Caco-2 (cell line): ENCODE measurements around the gene NFE2L1. TPM values are rescaled to one million over a fixed set of nuclear protein-coding genes. Genes with fewer than 3 reads are reported as not detected.

Source experiments
- BruUV-seq: library from RNA; stranded (reverse); fragments of 400-500 nt; replicated peaks from 2 replicates; lab custom pipeline; 2021; lab: Mats Ljungman, UMichigan
- CTCF ChIA-PET: fragments of 300-600 bp; sonication (Branson Sonifier 250); formaldehyde crosslinking; loops from one replicate; lab custom pipeline; 2022; ENCODE audit warnings: antibody characterized with exemption; lab: Charles Lee
- POLR2A ChIA-PET: fragments of 300-600 bp; sonication (Branson Sonifier 250); formaldehyde crosslinking; loops from one replicate; lab custom pipeline; 2022; ENCODE audit warnings: antibody characterized with exemption; lab: Charles Lee
- DNase-seq, 2 experiments: peaks; one replicate each; pipeline versions ENCODE4 v3.0.0 to v3.0.0-alpha.2; 2020 to 2022
- H3K27me3 ChIP-seq: replicated peaks from 2 replicates; pipeline ENCODE4 v1.6.0; 2011; ENCODE audit warnings: low read length; ENCODE audit not compliant: control insufficient read depth, insufficient read depth
- H3K36me3 ChIP-seq: 2 replicates; pipeline ENCODE4 v1.5.1; 2011; ENCODE audit warnings: low read length; ENCODE audit not compliant: control insufficient read depth, insufficient read depth
- H3K4me1 ChIP-seq: fragments of 250-450 bp; sonication (Bioruptor Pico); 2 replicates; pipeline ENCODE4 v1.5.1; 2020; ENCODE audit warnings: mild to moderate bottlenecking
- H3K4me3 ChIP-seq: 2 replicates; pipeline ENCODE4 v1.5.1; 2011; ENCODE audit warnings: low read depth, mild to moderate bottlenecking, control low read depth, low read length
- H3K9me3 ChIP-seq: fragments of 250-450 bp; sonication (Bioruptor Pico); 2 replicates; pipeline ENCODE4 v1.5.1; 2020; ENCODE audit warnings: mild to moderate bottlenecking, moderate library complexity
- H3K27ac Mint-ChIP-seq: one replicate; pipeline ENCODE4 v1.8.0; 2022; ENCODE audit warnings: mixed read lengths; ENCODE audit not compliant: unreplicated experiment
- H3K27me3 Mint-ChIP-seq: one replicate; pipeline ENCODE4 v1.8.0; 2022; ENCODE audit warnings: mixed read lengths; ENCODE audit not compliant: insufficient read depth, unreplicated experiment
- H3K36me3 Mint-ChIP-seq: one replicate; pipeline ENCODE4 v1.8.0; 2022; ENCODE audit warnings: mild to moderate bottlenecking, mixed read lengths; ENCODE audit not compliant: insufficient read depth, unreplicated experiment
- H3K4me1 Mint-ChIP-seq: one replicate; pipeline ENCODE4 v1.8.0; 2022; ENCODE audit warnings: low read depth, mixed read lengths; ENCODE audit not compliant: unreplicated experiment
- H3K4me3 Mint-ChIP-seq: one replicate; pipeline ENCODE4 v1.8.0; 2022; ENCODE audit warnings: mild to moderate bottlenecking, moderate library complexity, mixed read lengths; ENCODE audit not compliant: unreplicated experiment
- H3K9me3 Mint-ChIP-seq: one replicate; pipeline ENCODE4 v1.8.0; 2022; ENCODE audit warnings: mixed read lengths; ENCODE audit not compliant: unreplicated experiment
- intact Hi-C: fragments of 100-400 bp; cut with micrococcal nuclease; formaldehyde crosslinking; loops from one replicate; pipeline ENCODE4 v1.10.0; 2022; ENCODE audit not compliant: unreplicated experiment
- total RNA-seq: library from RNA; stranded (reverse); gene quantifications from 2 replicates; pipeline ENCODE4 v1.2.3, GENCODE V29; 2022
- TF ChIP-seq, protein P1 (sequence below), 2 experiments: fragments of 200-600 bp in 1 of 2; IDR thresholded peaks; 1 replicate in 1 of 2; 2 replicates in 1 of 2; pipeline versions ENCODE4 v1.5.1 to v1.8.0; 2011 to 2022; ENCODE audit warnings: antibody characterized with exemption in 1 of 2, control low read depth in 1 of 2, inconsistent platforms in 1 of 2, low read depth in 1 of 2, low read length in 1 of 2, mild to moderate bottlenecking in 1 of 2, moderate library complexity in 1 of 2; ENCODE audit not compliant: insufficient read depth in 1 of 2, severe bottlenecking in 1 of 2, unreplicated experiment in 1 of 2

Gene NFE2L1
- total RNA-seq, 1 experiment from 2014 or later: 356 TPM

DNA sequence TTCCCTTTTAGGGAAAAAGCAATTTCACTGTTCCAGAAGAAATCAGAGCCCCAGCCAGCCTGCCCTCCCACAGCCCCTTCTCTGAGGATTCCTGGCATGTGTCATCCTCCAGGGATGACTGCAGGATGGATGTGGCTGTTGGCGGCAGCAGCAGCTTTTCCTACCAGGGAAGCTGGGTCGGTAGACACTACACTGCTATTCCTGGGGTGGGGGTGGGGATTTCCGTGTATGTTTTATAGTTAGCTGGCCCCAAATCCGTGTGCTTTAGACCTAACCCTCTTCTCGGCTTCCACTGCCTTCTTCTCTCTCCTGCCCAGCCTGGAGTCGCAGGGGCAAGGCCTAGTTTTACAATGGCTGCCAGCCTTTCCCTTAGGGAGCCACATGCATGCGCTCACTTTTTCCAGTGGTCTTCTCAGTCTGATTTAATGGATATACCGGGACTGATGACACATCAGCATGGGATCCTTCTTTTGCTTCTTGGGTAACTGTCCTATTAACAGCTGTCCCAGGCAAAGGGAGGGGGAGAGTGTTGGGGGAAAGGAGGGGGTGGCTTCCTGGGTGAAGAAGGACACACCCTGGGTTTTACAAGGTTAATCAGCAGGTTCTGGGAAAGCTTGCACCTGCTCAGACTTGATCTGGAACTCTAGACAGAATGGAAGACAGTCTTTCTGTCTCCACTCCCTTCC, 2.7 kb upstream of the NFE2L1 start:
- intact Hi-C loops: loop anchor here (5.0 kb wide), 1 partner anchor 1317 kb away; the partner anchor contains the start of gene ZNF652
- TF ChIP-seq, protein P1, sequence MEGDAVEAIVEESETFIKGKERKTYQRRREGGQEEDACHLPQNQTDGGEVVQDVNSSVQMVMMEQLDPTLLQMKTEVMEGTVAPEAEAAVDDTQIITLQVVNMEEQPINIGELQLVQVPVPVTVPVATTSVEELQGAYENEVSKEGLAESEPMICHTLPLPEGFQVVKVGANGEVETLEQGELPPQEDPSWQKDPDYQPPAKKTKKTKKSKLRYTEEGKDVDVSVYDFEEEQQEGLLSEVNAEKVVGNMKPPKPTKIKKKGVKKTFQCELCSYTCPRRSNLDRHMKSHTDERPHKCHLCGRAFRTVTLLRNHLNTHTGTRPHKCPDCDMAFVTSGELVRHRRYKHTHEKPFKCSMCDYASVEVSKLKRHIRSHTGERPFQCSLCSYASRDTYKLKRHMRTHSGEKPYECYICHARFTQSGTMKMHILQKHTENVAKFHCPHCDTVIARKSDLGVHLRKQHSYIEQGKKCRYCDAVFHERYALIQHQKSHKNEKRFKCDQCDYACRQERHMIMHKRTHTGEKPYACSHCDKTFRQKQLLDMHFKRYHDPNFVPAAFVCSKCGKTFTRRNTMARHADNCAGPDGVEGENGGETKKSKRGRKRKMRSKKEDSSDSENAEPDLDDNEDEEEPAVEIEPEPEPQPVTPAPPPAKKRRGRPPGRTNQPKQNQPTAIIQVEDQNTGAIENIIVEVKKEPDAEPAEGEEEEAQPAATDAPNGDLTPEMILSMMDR (IDR thresholded peaks at IDR 0.05; ENCODE audit: insufficient read depth in 1 of 2, low read depth in 1 of 2, low read length in 1 of 2, severe bottlenecking in 1 of 2, unreplicated experiment in 1 of 2): no peak
- CTCF ChIA-PET: interaction anchor here (0.6 to 5.8 kb wide), 2 partner anchors 19 to 23 kb away, joined by 3 to 143 read pairs; no protein-coding TSS in a partner anchor
- Mint-ChIP-seq H3K4me3 (no peak overlapping the region), H3K27ac (no peak overlapping the region), H3K27me3 (no peaks in the 10 kb centered on the region), H3K36me3 (peaks cover 42% of the 10 kb centered on the region), H3K9me3 (no peaks in the 10 kb centered on the region), H3K4me1 (peaks cover 21% of the 10 kb centered on the region)
- DNase-seq: no peak
- no peaks in the 10 kb centered on the region for H3K9me3 ChIP-seq
- POLR2A ChIA-PET: interaction anchor here (0.6 kb wide), 1 partner anchor 28 kb away, joined by 3 read pairs; no protein-coding TSS in a partner anchor
- BruUV-seq: no TSS peak
- H3K4me3 ChIP-seq: no peak overlapping the region
- H3K27me3 ChIP-seq: no peaks in the 10 kb centered on the region
- no peaks in the 10 kb centered on the region for H3K36me3 ChIP-seq
- peaks cover 18% of the 10 kb centered on the region for H3K4me1 ChIP-seq

DNA sequence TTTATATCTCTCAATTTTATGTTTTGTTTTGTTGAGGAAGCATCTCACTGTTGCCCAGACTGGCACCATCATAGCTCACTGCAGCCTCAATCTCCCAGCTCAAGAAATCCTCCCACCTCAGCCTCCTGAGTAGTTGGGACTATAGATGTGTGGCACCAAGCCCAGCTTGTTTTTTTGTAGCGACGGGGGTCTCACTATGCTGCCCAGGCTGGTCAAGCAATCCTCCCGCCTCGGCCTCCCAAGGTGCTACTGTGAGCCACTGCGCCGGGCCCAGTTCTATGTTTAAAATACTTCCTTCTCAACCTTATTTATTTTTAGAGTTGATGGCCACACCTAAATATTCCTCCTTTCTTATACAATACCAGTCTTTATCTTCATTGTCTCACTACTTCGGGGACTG, 1.9 kb upstream of the NFE2L1 start:
- Histone ChIP-seq H3K9me3 (no peaks in the 10 kb centered on the region), H3K36me3 (peaks cover 7% of the 10 kb centered on the region), H3K4me3 (peak overlapping the region; percentile 84), H3K4me1 (peaks cover 18% of the 10 kb centered on the region), H3K27me3 (no peaks in the 10 kb centered on the region)
- no peaks in the 10 kb centered on the region for H3K9me3 Mint-ChIP-seq
- ChIA-PET POLR2A (interaction anchor here (3.1 to 4.7 kb wide), 3 partner anchors 19 to 62 kb away, joined by 37 to 90 read pairs (median 46); partner anchors contain the start of gene SNX11), CTCF (interaction anchor here (4.2 to 5.8 kb wide), 2 partner anchors 20 to 21 kb away, joined by 57 to 143 read pairs; no protein-coding TSS in a partner anchor)
- H3K27me3 Mint-ChIP-seq: no peaks in the 10 kb centered on the region
- no TSS peak for BruUV-seq
- H3K27ac Mint-ChIP-seq: peak overlapping the region; percentile 100
- H3K4me1 Mint-ChIP-seq: peaks cover 26% of the 10 kb centered on the region
- H3K4me3 Mint-ChIP-seq: peak overlapping the region; percentile 87
- no peak for DNase-seq
- intact Hi-C loops: loop anchor here (5.0 kb wide), 1 partner anchor 1316 kb away; the partner anchor contains the start of gene ZNF652
- TF ChIP-seq, protein P1 (IDR thresholded peaks at IDR 0.05; ENCODE audit: insufficient read depth in 1 of 2, low read depth in 1 of 2, low read length in 1 of 2, severe bottlenecking in 1 of 2, unreplicated experiment in 1 of 2): no peak
- peaks cover 51% of the 10 kb centered on the region for H3K36me3 Mint-ChIP-seq

DNA sequence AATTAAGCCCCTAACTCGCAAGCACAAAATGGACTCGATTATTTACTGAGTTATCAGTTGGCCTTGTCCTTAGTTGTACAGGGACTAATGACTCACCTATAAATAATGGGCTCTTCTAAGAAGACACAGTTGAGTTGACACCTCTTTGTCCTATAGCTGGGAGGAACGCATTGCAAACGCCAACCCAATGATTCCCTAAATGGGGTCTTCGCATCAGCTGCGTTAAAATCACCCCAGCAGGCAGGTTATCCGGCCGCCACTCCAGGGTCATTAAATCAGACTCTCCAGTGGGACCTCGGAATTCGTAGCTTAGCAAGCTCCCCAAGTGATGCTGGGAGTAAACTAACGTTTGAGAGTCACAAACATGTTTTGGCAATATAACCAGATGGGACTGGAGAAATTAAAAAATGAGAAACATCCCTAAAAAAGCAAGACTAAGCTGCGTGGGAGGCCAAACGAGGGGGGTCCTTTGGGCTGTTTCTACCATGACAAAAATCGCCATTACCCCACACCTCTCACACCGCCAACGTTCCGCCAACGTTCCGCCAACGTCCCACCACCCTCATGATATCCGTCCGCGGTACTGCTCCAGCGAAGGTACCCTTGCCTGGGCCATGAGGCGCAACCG, 932 bp upstream of the NFE2L1 start:
- Histone ChIP-seq H3K27me3 (no peaks in the 10 kb centered on the region), H3K36me3 (peaks cover 14% of the 10 kb centered on the region), H3K4me3 (peak overlapping the region; percentile 84), H3K4me1 (peaks cover 18% of the 10 kb centered on the region), H3K9me3 (no peaks in the 10 kb centered on the region)
- intact Hi-C loops: loop anchor here (5.0 kb wide), 1 partner anchor 1315 kb away; the partner anchor contains the start of gene ZNF652
- Mint-ChIP-seq H3K27me3 (no peaks in the 10 kb centered on the region), H3K36me3 (peaks cover 60% of the 10 kb centered on the region), H3K27ac (peak overlapping the region; percentile 100), H3K4me1 (peaks cover 26% of the 10 kb centered on the region), H3K9me3 (no peaks in the 10 kb centered on the region), H3K4me3 (peak overlapping the region; percentile 87)
- BruUV-seq: TSS peak; percentile 81
- ChIA-PET CTCF (interaction anchor here (0.7 to 5.8 kb wide), 16 partner anchors 11 to 566 kb away, joined by 3 to 143 read pairs (median 9); partner anchors contain the start of genes CDK5RAP3, COPZ2, PRR15L and SNX11), POLR2A (interaction anchor here (0.7 to 4.7 kb wide), 16 partner anchors 10 to 845 kb away, joined by 3 to 90 read pairs (median 24); partner anchors contain the start of genes ATP5MC1, CBX1, CDK5RAP3 and PNPO)
- peak in 1 of 2 experiments; percentile 51 for DNase-seq
- TF ChIP-seq, protein P1 (IDR thresholded peaks at IDR 0.05; ENCODE audit: insufficient read depth in 1 of 2, low read depth in 1 of 2, low read length in 1 of 2, severe bottlenecking in 1 of 2, unreplicated experiment in 1 of 2): no peak
